Karpas-422 (cell line): ENCODE measurements around the gene TMTC2. TPM values are rescaled to one million over a fixed set of nuclear protein-coding genes. Genes with fewer than 3 reads are reported as not detected.

Source experiments
- DNase-seq: peaks from one replicate; pipeline ENCODE4 v3.0.0-alpha.2; 2015
- H2AFZ ChIP-seq: fragments of 200-600 bp; sonication (generic); 2 replicates; pipeline ENCODE4 v1.6.1; 2014; ENCODE audit warnings: antibody characterized with exemption, low read length, mixed read lengths
- H3K27ac ChIP-seq: fragments of 200-600 bp; sonication (generic); 2 replicates; pipeline ENCODE4 v1.5.1; 2014; ENCODE audit warnings: mild to moderate bottlenecking, low read length, moderate library complexity
- H3K27me3 ChIP-seq: fragments of 200-600 bp; sonication (generic); 2 replicates; pipeline ENCODE4 v1.6.1; 2014; ENCODE audit warnings: low read length, mixed read lengths
- H3K36me3 ChIP-seq: fragments of 200-600 bp; sonication (generic); 2 replicates; pipeline ENCODE4 v1.6.1; 2014; ENCODE audit warnings: low read length, mixed read lengths; ENCODE audit not compliant: insufficient read depth
- H3K4me1 ChIP-seq: fragments of 200-600 bp; sonication (generic); 2 replicates; pipeline ENCODE4 v1.6.1; 2014; ENCODE audit warnings: mild to moderate bottlenecking, low read length, mixed read lengths
- H3K4me2 ChIP-seq: fragments of 200-600 bp; sonication (generic); 2 replicates; pipeline ENCODE4 v1.6.1; 2014; ENCODE audit warnings: low read length, low read depth, mild to moderate bottlenecking; ENCODE audit not compliant: poor library complexity, severe bottlenecking
- H3K4me3 ChIP-seq: fragments of 200-600 bp; sonication (generic); 2 replicates; pipeline ENCODE4 v1.5.1; 2014; ENCODE audit warnings: mild to moderate bottlenecking, antibody characterized with exemption, low read length, mixed read lengths
- H3K79me2 ChIP-seq: fragments of 200-600 bp; sonication (generic); 2 replicates; pipeline ENCODE4 v1.6.1; 2014; ENCODE audit warnings: mild to moderate bottlenecking, low read length, mixed read lengths
- H3K9ac ChIP-seq: fragments of 200-600 bp; sonication (generic); 2 replicates; pipeline ENCODE4 v1.6.0; 2014; ENCODE audit warnings: low read length
- H3K9me2 ChIP-seq: fragments of 200-600 bp; sonication (generic), shearing (Covaris generic); replicated peaks from 2 replicates; pipeline ENCODE4 v1.6.0; 2014; ENCODE audit warnings: mild to moderate bottlenecking, low read length, moderate library complexity; ENCODE audit not compliant: insufficient read depth
- H3K9me3 ChIP-seq: fragments of 300-700, 200-600 bp; sonication (generic); 2 replicates; pipeline ENCODE4 v1.6.1; 2014; ENCODE audit warnings: low read length, mixed read lengths
- H4K20me1 ChIP-seq: fragments of 200-600 bp; sonication (generic); 2 replicates; pipeline ENCODE4 v1.6.1; 2014; ENCODE audit warnings: mild to moderate bottlenecking, antibody characterized with exemption, low read length, low read depth; ENCODE audit not compliant: insufficient read depth
- total RNA-seq: library from RNA; depleted of rRNA; stranded (reverse); fragments of >200 nt; shearing (Covaris generic); gene quantifications from 2 replicates; pipeline ENCODE4 v1.2.3, GENCODE V29; 2014; ENCODE audit warnings: low replicate concordance

The TMTC2 gene
- total RNA-seq, 1 experiment from 2014 or later, result 5.0 TPM

- Histone ChIP-seq H3K79me2 (no peaks in the 10 kb centered on the region), H4K20me1 (no peaks in the 10 kb centered on the region), H3K9me2 (no peaks in the 10 kb centered on the region; the same call in 1 of the 2 replicates), H3K4me2 (no peak overlapping the region), H3K27me3 (no peaks in the 10 kb centered on the region), H3K36me3 (no peaks in the 10 kb centered on the region), H3K9me3 (peaks cover under 1% of the 10 kb centered on the region), H2AFZ (no peak overlapping the region), H3K4me1 (no peaks in the 10 kb centered on the region), H3K27ac (no peak overlapping the region), H3K9ac (no peak overlapping the region), H3K4me3 (no peak overlapping the region)
- no peak for DNase-seq
These were observed 388.8 kb downstream of the TMTC2 start for GRCh38 chr12:83075471-83075870.

GRCh38 chr12:83077041-83077440, 390.3 kb downstream of the TMTC2 start:
- no peaks in the 10 kb centered on the region for H4K20me1 ChIP-seq
- H3K4me2 ChIP-seq, result no peak overlapping the region
- peaks cover 4% of the 10 kb centered on the region for H3K9me3 ChIP-seq
- H3K36me3 ChIP-seq, result no peaks in the 10 kb centered on the region
- H3K27me3 ChIP-seq, result no peaks in the 10 kb centered on the region
- no peaks in the 10 kb centered on the region; the same call in 1 of the 2 replicates for H3K9me2 ChIP-seq
- no peak for DNase-seq
- no peak overlapping the region for H3K27ac ChIP-seq
- H3K79me2 ChIP-seq, result no peaks in the 10 kb centered on the region
- no peak overlapping the region for H3K4me3 ChIP-seq
- no peak overlapping the region for H3K9ac ChIP-seq
- no peaks in the 10 kb centered on the region for H3K4me1 ChIP-seq
- H2AFZ ChIP-seq, result no peak overlapping the region

- Histone ChIP-seq H3K4me3 (no peak overlapping the region), H3K4me1 (no peaks in the 10 kb centered on the region), H3K9me3 (peaks cover 4% of the 10 kb centered on the region; the same call in 1 of the 2 replicates), H3K27me3 (no peaks in the 10 kb centered on the region), H3K9me2 (no peaks in the 10 kb centered on the region), H3K36me3 (no peaks in the 10 kb centered on the region), H3K79me2 (no peaks in the 10 kb centered on the region), H4K20me1 (no peaks in the 10 kb centered on the region), H3K4me2 (no peak overlapping the region), H3K9ac (no peak overlapping the region), H3K27ac (no peak overlapping the region), H2AFZ (no peak overlapping the region)
- DNase-seq, result no peak
These were observed 396.1 kb downstream of the TMTC2 start for GRCh38 chr12:83082690-83083276.

GRCh38 chr12:83083616-83084015, 396.9 kb downstream of the TMTC2 start:
- Histone ChIP-seq H3K9me2 (no peaks in the 10 kb centered on the region), H3K4me1 (no peaks in the 10 kb centered on the region), H3K27me3 (no peaks in the 10 kb centered on the region), H3K4me2 (no peak overlapping the region), H3K27ac (no peak overlapping the region), H3K4me3 (no peak overlapping the region), H3K79me2 (no peaks in the 10 kb centered on the region), H3K9ac (no peak overlapping the region), H4K20me1 (no peaks in the 10 kb centered on the region), H2AFZ (no peak overlapping the region), H3K36me3 (no peaks in the 10 kb centered on the region), H3K9me3 (peaks cover 4% of the 10 kb centered on the region; the same call in 1 of the 2 replicates)
- DNase-seq, result no peak

DNA sequence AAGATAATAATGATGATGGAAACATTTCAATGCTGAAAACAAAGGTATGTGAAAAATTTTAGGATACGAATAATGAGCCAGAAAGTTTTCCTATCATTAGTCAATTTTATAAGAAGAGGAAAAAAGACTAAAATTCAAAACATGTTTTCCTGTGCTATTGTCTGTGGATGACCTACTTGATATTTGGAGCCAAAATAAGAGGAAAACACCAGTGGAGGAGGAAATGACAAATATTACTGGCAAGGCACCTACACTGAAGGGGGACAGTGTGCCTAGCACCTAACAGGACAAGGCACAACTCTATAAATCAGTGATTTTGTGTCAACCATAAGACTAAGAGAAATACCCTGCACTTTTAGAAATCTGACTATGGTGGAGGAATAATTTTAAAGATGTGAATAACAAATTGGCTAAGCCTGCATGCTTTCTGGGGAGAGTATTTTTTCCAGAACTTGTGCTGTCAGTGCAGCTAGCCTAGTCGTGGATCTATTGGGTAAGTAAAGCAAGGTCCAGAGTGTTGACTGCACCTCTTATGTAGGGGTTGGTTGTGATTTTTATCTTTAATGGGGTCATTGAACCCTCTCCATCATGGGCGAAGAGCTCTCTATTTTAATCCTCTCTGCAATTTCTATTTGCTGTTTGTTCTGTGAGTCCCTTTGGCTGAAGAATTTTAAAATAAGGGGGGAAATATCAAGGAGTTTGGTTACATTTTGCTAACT, 398.0 kb downstream of the TMTC2 start:
- Histone ChIP-seq H3K4me2 (no peak overlapping the region), H3K9ac (no peak overlapping the region), H3K27ac (no peak overlapping the region), H3K79me2 (no peaks in the 10 kb centered on the region), H3K4me3 (no peak overlapping the region), H2AFZ (no peak overlapping the region), H3K9me3 (peaks cover 4% of the 10 kb centered on the region; the same call in 1 of the 2 replicates), H3K27me3 (no peaks in the 10 kb centered on the region), H3K9me2 (no peaks in the 10 kb centered on the region), H3K4me1 (no peaks in the 10 kb centered on the region), H4K20me1 (no peaks in the 10 kb centered on the region), H3K36me3 (no peaks in the 10 kb centered on the region)
- DNase-seq, result no peak

- Histone ChIP-seq H3K4me2 (no peak overlapping the region), H3K36me3 (no peaks in the 10 kb centered on the region), H3K27me3 (no peaks in the 10 kb centered on the region), H3K4me1 (no peaks in the 10 kb centered on the region), H3K9me2 (no peaks in the 10 kb centered on the region), H3K4me3 (no peak overlapping the region), H3K79me2 (no peaks in the 10 kb centered on the region), H3K9ac (no peak overlapping the region), H3K27ac (no peak overlapping the region), H2AFZ (no peak overlapping the region), H4K20me1 (no peaks in the 10 kb centered on the region), H3K9me3 (no peaks in the 10 kb centered on the region)
- no peak for DNase-seq
These were observed 399.3 kb downstream of the TMTC2 start for GRCh38 chr12:83086023-83086422.

- Histone ChIP-seq H3K27ac (no peak overlapping the region), H3K36me3 (no peaks in the 10 kb centered on the region), H3K27me3 (no peaks in the 10 kb centered on the region), H3K4me3 (no peak overlapping the region), H3K9ac (no peak overlapping the region), H3K9me3 (no peaks in the 10 kb centered on the region), H3K79me2 (no peaks in the 10 kb centered on the region), H3K4me2 (no peak overlapping the region), H3K4me1 (no peaks in the 10 kb centered on the region), H3K9me2 (peaks cover 7% of the 10 kb centered on the region; the same call in 1 of the 2 replicates), H4K20me1 (no peaks in the 10 kb centered on the region), H2AFZ (no peak overlapping the region)
- no peak for DNase-seq
These were observed 402.9 kb downstream of the TMTC2 start for GRCh38 chr12:83089575-83089974.

GRCh38 chr12:83092129-83092528, 405.4 kb downstream of the TMTC2 start:
- no peak for DNase-seq
- Histone ChIP-seq H3K27ac (no peak overlapping the region), H3K79me2 (no peaks in the 10 kb centered on the region), H3K36me3 (no peaks in the 10 kb centered on the region), H3K27me3 (no peaks in the 10 kb centered on the region), H3K9me2 (peaks cover 7% of the 10 kb centered on the region; the same call in 1 of the 2 replicates), H3K9me3 (no peaks in the 10 kb centered on the region), H3K4me1 (no peaks in the 10 kb centered on the region), H4K20me1 (no peaks in the 10 kb centered on the region), H3K4me3 (no peak overlapping the region), H3K4me2 (no peak overlapping the region), H3K9ac (no peak overlapping the region), H2AFZ (no peak overlapping the region)
